HG03108 (cell line): Measurements from ENCODE around the gene ZFAND4.
A peak's percentile ranks its signal among the peaks of the same experiment; 100 is the strongest.
"Not testable (repeated sequence)": the region's sequence is repeated elsewhere in the genome, so short reads cannot be mapped to it uniquely, and the experiment has no call there.

ENCODE experiments used
- ATAC-seq: cut with Tn5 transposase; IDR thresholded peaks from one replicate; pipeline ENCODE4 v1.9.1; 2021; ENCODE audit warnings: moderate library complexity; ENCODE audit not compliant: unreplicated experiment

Gene ZFAND4

GRCh38 chr10:45644527-45644926 lies 28.0 kb downstream of the ZFAND4 start:
- no peak for ATAC-seq

DNA sequence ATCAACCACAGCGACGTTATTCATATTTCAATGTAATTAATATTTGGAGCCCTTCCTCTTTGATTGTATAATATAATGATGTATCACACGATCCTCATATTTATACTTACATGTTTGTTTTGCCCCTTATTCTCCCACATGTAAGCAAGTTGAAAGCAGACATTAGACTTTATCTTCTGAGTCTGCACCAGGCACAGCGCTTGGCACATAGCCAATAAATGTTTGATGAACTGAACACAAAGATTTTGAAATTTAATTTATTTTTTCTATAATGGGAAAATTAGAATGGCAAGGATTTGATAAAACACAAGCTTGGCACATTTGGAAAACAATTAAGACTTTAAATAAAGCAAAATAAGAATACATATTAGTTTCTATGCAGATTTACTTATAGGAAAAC lies 31.6 kb downstream of the ZFAND4 start:
- no peak for ATAC-seq

DNA sequence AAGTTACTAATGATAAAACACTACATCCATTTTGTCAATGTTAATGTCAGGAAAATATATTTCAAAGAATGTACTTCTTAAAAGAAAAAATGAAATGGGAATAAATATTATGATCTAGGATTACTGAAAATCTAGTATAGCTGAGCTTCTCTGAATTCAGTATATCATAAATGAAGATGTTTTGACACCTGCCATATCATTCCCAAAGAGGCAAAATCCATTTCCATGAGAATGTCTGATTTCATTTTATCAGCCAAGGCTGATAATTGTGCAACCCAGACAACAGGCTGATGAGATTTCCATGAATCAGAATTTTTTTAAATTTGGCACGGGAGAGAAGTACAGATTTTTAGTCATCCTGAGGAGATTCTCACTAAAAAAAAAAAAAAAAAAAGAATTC lies 32.5 kb downstream of the ZFAND4 start:
- no peak for ATAC-seq

- no peak for ATAC-seq
These were observed 45.0 kb downstream of the ZFAND4 start for GRCh38 chr10:45627412-45628048.

- no peak for ATAC-seq
These were observed 46.7 kb downstream of the ZFAND4 start for GRCh38 chr10:45625879-45626278.

DNA sequence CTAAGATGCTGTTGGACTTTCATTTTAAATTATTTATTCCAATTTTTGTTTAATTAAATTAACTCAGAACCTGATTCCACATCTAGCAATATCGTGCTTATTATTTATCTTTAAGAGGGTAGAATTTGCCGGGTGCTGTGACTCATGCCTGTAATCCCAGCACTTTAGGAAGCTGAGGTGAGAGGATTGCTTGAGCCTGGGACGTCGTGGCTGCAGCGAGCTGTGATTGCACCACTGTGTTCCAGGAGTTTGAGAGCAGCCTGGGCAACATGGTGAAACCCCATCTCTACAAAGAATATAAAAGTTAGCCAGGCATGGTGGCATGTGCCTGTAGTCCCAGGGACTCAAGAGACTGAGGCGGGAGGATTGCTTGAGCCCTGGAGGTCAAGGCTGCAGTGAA lies 47.8 kb downstream of the ZFAND4 start:
- no peak for ATAC-seq

DNA sequence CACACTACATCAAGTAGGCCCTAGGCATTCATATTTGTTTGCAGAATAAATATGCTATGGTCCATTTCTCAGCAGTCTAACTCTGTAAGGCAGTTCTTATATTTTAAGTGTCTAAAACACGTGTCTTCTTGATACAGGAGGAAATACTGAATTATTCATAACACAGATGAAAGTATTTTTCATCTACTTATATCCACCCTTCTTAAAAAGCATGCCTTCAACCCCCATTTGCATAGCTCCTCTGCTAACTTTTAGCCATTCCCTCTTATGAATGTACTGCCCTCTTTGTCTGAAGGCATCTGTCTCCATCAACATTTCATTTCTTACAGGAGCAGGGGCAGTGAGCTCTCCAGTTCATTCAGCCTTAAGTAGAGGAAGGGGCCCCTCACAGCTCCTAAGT lies 57.7 kb downstream of the ZFAND4 start:
- ATAC-seq: no peak

- no peak for ATAC-seq
These were observed 59.8 kb downstream of the ZFAND4 start for GRCh38 chr10:45612741-45613140.

GRCh38 chr10:45608052-45608451 lies 64.5 kb downstream of the ZFAND4 start:
- ATAC-seq: no peak

DNA sequence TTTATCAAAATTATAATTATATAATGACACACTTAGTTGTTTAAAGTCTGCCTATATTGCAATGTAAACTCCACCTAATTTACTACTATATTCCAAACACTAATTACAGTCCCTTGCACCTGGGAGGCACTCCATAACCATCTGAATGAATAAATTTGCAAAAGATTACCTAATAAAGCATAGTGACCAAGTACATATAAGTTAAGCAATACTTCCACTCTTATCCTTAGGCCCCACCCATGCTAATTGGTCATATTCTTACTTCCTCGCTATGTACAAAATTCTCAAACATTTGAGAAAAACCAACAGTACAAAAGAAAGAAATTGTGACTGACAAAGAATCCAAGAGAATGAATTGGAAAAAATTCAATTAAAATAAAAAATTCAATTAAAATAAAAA lies 65.3 kb downstream of the ZFAND4 start:
- ATAC-seq: no peak

- no peak for ATAC-seq
These were observed 69.7 kb downstream of the ZFAND4 start for GRCh38 chr10:45602836-45603235.

DNA sequence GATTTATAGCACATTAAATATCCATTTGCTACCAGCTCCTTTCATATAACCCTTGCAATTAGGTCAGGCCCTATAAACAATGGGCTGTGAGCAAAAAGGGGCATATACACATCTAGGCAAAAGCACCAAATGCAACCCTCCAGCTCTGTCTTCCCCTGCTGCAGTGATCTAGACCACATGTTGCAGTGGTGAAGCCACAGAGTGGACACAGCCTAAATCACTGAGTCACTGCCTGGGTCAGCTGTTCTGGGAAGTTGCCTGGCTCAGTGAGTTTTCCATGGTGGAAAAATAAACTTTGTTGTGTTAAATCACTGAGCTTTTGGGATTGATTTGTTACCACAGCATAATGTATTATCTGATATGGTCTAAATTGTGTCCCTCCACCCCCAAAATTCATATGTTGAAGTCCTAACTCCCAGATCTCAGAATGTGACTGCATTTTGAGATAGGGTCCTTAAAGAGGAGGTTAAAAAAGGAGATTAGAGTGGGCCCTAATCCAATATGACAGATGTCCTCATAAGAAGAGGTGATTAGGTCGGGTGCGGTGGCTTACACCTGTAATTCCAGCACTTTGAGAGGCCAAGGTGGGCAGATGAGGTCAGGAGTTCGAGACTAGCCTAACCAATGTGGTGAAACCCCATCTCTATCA lies 70.4 kb downstream of the ZFAND4 start:
- ATAC-seq: no peak

DNA sequence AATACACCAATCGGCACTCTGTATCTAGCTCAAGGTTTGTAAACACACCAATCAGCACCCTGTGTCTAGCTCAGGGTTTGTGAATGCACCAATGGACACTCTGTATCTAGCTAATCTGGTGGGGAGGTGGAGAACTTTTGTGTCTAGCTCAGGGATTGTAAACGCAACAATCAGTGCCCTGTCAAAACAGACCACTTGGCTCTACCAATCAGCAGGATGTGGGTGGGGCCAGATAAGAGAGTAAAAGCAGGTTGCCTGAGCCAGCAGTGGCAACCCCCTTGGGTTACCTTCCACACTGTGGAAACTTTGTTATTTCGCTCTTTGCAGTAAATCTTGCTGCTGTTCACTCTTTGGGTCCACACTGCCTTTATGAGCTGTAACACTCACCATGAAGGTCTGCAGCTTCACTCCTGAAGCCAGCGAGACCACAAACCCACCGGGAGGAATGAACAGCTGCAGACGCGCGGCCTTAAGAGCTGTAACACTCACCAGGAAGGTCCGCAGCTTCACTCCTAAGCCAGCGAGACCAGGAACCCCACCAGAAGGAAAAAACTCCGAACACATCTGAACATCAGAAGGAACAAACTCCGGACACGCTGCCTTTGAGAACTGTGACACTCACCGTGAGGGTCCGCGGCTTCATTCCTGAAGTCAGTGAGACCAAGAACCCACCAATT lies 71.2 kb downstream of the ZFAND4 start:
- not testable (repeated sequence) for ATAC-seq

DNA sequence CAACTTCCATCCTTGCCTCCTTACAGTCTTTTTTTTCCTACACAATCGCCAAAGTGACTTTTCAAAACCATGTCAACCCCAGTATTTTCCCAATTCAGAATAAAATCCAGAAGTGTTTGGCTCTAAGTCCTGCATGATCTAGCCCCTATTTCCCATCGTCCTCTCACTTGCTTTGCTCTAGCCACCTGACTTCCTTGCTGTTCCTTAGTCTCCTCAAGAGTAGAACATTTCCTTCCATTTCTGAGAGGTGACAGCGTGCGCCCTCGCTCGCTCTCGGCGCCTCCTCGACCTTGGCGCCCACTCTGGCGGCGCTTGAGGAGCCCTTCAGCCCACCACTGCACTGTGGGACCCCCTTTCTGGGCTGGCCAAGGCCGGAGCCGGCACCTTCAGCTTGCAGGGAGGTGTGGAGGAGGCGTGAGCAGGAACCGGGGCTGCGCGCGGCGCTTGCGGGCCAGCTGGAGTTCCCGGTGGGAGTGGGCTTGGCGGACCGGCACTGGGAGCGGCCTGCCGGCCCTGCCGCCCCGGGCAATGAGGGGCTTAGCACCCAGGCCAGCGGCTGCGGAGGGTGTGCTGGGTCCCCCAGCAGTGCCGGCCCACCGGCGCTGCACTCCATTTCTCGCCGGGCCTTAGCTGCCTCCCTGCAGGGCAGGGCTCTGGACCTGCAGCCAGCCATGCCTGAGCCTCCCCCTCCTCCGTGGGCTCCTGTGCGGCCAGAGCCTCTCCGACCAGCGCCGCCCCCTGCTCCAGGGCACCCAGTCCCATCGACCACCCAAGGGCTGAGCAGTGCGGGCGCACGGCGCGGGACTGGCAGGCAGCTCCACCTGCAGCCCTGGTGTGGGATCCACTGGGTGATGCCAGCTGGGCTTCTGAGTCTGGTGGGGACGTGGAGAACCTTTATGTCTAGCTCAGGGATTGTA lies 72.0 kb downstream of the ZFAND4 start:
- ATAC-seq: not testable (repeated sequence)

GRCh38 chr10:45599646-45600045 lies 72.9 kb downstream of the ZFAND4 start:
- ATAC-seq: no peak

GRCh38 chr10:45599021-45599603 lies 73.5 kb downstream of the ZFAND4 start:
- ATAC-seq: no peak

GRCh38 chr10:45596526-45596925 lies 76.0 kb downstream of the ZFAND4 start:
- no peak for ATAC-seq

- peak; percentile 92 for ATAC-seq
These were observed 78.1 kb downstream of the ZFAND4 start for GRCh38 chr10:45594276-45595157.

GRCh38 chr10:45593938-45594275 lies 78.7 kb downstream of the ZFAND4 start:
- ATAC-seq: no peak

DNA sequence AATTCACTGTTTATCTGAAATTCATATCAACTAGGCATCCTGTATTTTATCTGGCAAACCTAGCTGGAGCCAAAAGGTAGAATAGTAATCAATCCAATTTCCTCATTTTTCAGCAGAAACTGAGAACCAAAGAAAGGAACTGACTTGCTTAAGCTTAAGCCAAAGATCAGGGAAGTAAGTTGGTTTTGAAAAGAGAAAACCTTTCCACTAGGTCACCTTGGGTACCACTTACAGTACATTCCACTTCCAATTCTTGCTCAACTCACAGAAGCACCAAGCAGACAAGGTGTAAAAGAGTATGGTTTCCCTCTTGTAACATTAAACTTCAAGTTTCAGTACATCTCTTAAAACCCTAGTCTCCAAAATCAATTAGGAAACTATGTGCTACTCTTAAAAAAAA lies 79.6 kb downstream of the ZFAND4 start:
- ATAC-seq: no peak
